Effector memory CD4-positive, alpha-beta T cell (primary cell): Measurements from ENCODE around the gene KRTCAP2.

Experiments used
- DNase-seq, 3 donors: peaks; one replicate each; pipeline ENCODE4 v3.0.0-alpha.2; 2020
- H3K27ac ChIP-seq: 2 replicates; pipeline ENCODE4 v1.7.0; 2013; ENCODE audit warnings: mild to moderate bottlenecking, low read length, moderate library complexity; ENCODE audit not compliant: insufficient read depth, poor library complexity, severe bottlenecking
- H3K27me3 ChIP-seq: replicated peaks from 2 replicates; pipeline ENCODE4 v1.7.0; 2013; ENCODE audit warnings: mild to moderate bottlenecking, low read length; ENCODE audit not compliant: insufficient read depth, control insufficient read depth, poor library complexity, severe bottlenecking
- H3K36me3 ChIP-seq: 2 replicates; pipeline ENCODE4 v1.7.0; 2013; ENCODE audit warnings: mild to moderate bottlenecking, low read length, moderate library complexity; ENCODE audit not compliant: control insufficient read depth, insufficient read depth
- H3K4me1 ChIP-seq: 2 replicates; pipeline ENCODE4 v1.7.0; 2013; ENCODE audit warnings: low read length, mild to moderate bottlenecking; ENCODE audit not compliant: control insufficient read depth, insufficient read depth, poor library complexity, severe bottlenecking
- H3K4me3 ChIP-seq: 2 replicates; pipeline ENCODE4 v1.7.0; 2013; ENCODE audit warnings: low read length, low read depth, mild to moderate bottlenecking; ENCODE audit not compliant: insufficient read depth, poor library complexity, severe bottlenecking
- H3K9me3 ChIP-seq: 2 replicates; pipeline ENCODE4 v1.7.0; 2013; ENCODE audit warnings: mild to moderate bottlenecking, low read length, moderate library complexity; ENCODE audit not compliant: control insufficient read depth

Gene KRTCAP2

GRCh38 chr1:155131856-155132255 is 41.2 kb downstream of the KRTCAP2 start:
- H3K4me3 ChIP-seq, result no peak overlapping the region
- no peaks in the 10 kb centered on the region for H3K36me3 ChIP-seq
- peaks cover 9% of the 10 kb centered on the region for H3K27me3 ChIP-seq
- H3K27ac ChIP-seq, result no peak overlapping the region
- no peaks in the 10 kb centered on the region for H3K9me3 ChIP-seq
- no peak for DNase-seq
- peaks cover 43% of the 10 kb centered on the region for H3K4me1 ChIP-seq

GRCh38 chr1:155131285-155131684 is 41.8 kb downstream of the KRTCAP2 start:
- Histone ChIP-seq H3K27me3 (peaks cover 9% of the 10 kb centered on the region), H3K36me3 (no peaks in the 10 kb centered on the region), H3K4me1 (peaks cover 45% of the 10 kb centered on the region), H3K27ac (no peak overlapping the region), H3K9me3 (no peaks in the 10 kb centered on the region), H3K4me3 (no peak overlapping the region)
- no peak for DNase-seq

- Histone ChIP-seq H3K36me3 (no peaks in the 10 kb centered on the region), H3K4me3 (no peak overlapping the region), H3K9me3 (no peaks in the 10 kb centered on the region), H3K4me1 (peaks cover 43% of the 10 kb centered on the region), H3K27me3 (peaks cover 9% of the 10 kb centered on the region), H3K27ac (no peak overlapping the region)
- DNase-seq, result no peak
These were observed 42.7 kb downstream of the KRTCAP2 start for GRCh38 chr1:155130272-155131006.

- H3K4me3 ChIP-seq, result peak overlapping the region; percentile 65
- peaks cover 36% of the 10 kb centered on the region for H3K4me1 ChIP-seq
- H3K9me3 ChIP-seq, result no peaks in the 10 kb centered on the region
- DNase-seq, result no peak
- no peak overlapping the region for H3K27ac ChIP-seq
- no peaks in the 10 kb centered on the region for H3K36me3 ChIP-seq
- H3K27me3 ChIP-seq, result peaks cover 9% of the 10 kb centered on the region
These were observed 44.2 kb downstream of the KRTCAP2 start for GRCh38 chr1:155128755-155129473.

GRCh38 chr1:155127967-155128754 is 44.9 kb downstream of the KRTCAP2 start:
- Histone ChIP-seq H3K27ac (peak overlapping the region; percentile 37), H3K4me3 (peak overlapping the region; percentile 65), H3K4me1 (peaks cover 36% of the 10 kb centered on the region), H3K9me3 (no peaks in the 10 kb centered on the region), H3K36me3 (no peaks in the 10 kb centered on the region), H3K27me3 (peaks cover 9% of the 10 kb centered on the region)
- no peak for DNase-seq

GRCh38 chr1:155127105-155127966 is 45.8 kb downstream of the KRTCAP2 start, which contains the start of gene EFNA1:
TSS of gene EFNA1 (plus strand) at chr1:155127876. CDS start at chr1:155127978, 102 bp downstream.
- H3K36me3 ChIP-seq, result no peaks in the 10 kb centered on the region
- peaks cover 9% of the 10 kb centered on the region for H3K27me3 ChIP-seq
- peak within 1 kb of the TSS; percentile 37 for H3K27ac ChIP-seq

GRCh38 chr1:155126556-155127104 is 46.5 kb downstream of the KRTCAP2 start:
- H3K9me3 ChIP-seq, result no peaks in the 10 kb centered on the region
- DNase-seq, result peak in 2 of 3 donors; percentile 9 to 10
- H3K27ac ChIP-seq, result no peak overlapping the region

More at GRCh38 chr1:155127105-155127966, 45.8 kb downstream of the KRTCAP2 start, which contains the start of gene EFNA1:
- Histone ChIP-seq H3K4me1 (peaks cover 36% of the 10 kb centered on the region), H3K9me3 (no peaks in the 10 kb centered on the region), H3K4me3 (peak within 1 kb of the TSS; percentile 65)
- DNase-seq, result peak in 2 of 3 donors; percentile 9 to 23

GRCh38 chr1:155125946-155126555 is 47.1 kb downstream of the KRTCAP2 start:
- Histone ChIP-seq H3K9me3 (no peaks in the 10 kb centered on the region), H3K27me3 (peaks cover 9% of the 10 kb centered on the region), H3K36me3 (no peaks in the 10 kb centered on the region), H3K27ac (no peak overlapping the region), H3K4me1 (peaks cover 36% of the 10 kb centered on the region), H3K4me3 (no peak overlapping the region)
- DNase-seq, result no peak

More at GRCh38 chr1:155126556-155127104, 46.5 kb downstream of the KRTCAP2 start:
- Histone ChIP-seq H3K36me3 (no peaks in the 10 kb centered on the region), H3K4me1 (peaks cover 36% of the 10 kb centered on the region), H3K4me3 (peak overlapping the region; percentile 65), H3K27me3 (peaks cover 9% of the 10 kb centered on the region)
